ENCODE measurements around the gene ZNF467. TPM values are rescaled to one million over a fixed set of nuclear protein-coding genes. Genes with fewer than 3 reads are reported as not detected.

Gene ZNF467
- total RNA-seq, 1 experiment from 2014 or later, result 0.71 TPM

DNA sequence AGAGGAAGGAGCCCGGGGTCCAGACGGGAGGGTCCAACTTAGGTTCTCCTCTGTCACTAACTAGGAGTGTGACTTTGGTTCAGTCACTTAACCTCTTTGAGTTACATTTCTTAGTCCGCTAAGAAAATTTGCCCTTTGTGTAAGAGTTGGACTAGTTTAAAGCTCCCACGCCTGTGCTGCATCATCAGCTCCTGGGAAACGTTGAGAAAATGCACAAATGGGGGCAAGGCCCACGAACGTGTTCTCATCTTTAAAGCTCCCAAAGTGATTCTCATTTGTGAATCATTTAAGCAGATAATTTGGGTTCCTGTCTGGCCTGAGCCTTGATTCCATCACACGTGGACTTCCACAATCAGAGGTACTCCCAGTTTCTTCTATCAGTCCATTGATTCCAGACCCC is 6.3 kb downstream of the ZNF467 start:
- H3K9me3 ChIP-seq (ENCODE audit: low read length), result no peaks in the 10 kb centered on the region
- H4K20me1 ChIP-seq (ENCODE audit: insufficient read depth, low read depth, low read length), result no peaks in the 10 kb centered on the region
- no peaks in the 10 kb centered on the region for H3K36me3 ChIP-seq (ENCODE audit: insufficient read depth, low read length)
- no peaks in the 10 kb centered on the region for H3K79me2 ChIP-seq (ENCODE audit: low read length)
- H3K27me3 ChIP-seq (ENCODE audit: low read length), result no peaks in the 10 kb centered on the region
- peaks cover 7% of the 10 kb centered on the region for H3K4me1 ChIP-seq (ENCODE audit: low read length)
- H3K27ac ChIP-seq (ENCODE audit: low read length), result no peak overlapping the region
- H3K9ac ChIP-seq (ENCODE audit: low read length), result no peak overlapping the region
- DNase-seq, result no peak
- no peak overlapping the region for H2AFZ ChIP-seq (ENCODE audit: low read length)
- no peaks in the 10 kb centered on the region for H3K9me2 ChIP-seq (replicated peaks; ENCODE audit: insufficient read depth, low read length)
- H3K4me2 ChIP-seq (ENCODE audit: low read depth, low read length, poor library complexity, severe bottlenecking), result no peak overlapping the region
- H3K4me3 ChIP-seq (ENCODE audit: low read length), result no peak overlapping the region

DNA sequence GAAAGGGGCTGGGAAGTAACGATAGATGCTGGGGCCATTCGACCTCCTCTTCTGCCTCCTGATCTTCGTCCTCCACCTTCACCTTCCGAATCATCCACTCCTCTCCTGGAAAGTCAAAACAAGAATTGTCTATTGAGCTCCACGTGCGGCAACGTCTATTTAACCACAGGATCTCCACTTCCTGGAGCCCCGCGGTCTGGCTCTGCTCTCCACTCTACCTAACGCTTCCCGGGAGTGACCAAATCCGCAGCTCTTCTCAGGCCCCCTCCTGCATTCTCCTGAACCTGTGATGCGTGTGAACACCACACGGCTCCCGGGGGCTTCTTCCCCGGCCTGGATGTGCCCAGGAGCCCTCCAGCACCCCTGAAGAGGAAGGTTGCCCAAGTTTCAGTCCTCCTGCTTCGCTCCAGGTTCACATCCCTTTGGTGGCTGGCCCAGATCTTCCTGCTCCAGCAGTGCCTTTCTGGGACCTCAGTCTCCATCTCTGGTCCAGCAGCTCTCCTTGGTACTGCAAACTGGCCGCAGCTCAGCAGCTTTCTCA is 7.2 kb downstream of the ZNF467 start:
- H3K79me2 ChIP-seq (ENCODE audit: low read length), result no peaks in the 10 kb centered on the region
- no peaks in the 10 kb centered on the region for H3K9me3 ChIP-seq (ENCODE audit: low read length)
- no peak overlapping the region for H3K4me2 ChIP-seq (ENCODE audit: low read depth, low read length, poor library complexity, severe bottlenecking)
- DNase-seq, result no peak
- H2AFZ ChIP-seq (ENCODE audit: low read length), result no peak overlapping the region
- H4K20me1 ChIP-seq (ENCODE audit: insufficient read depth, low read depth, low read length), result no peaks in the 10 kb centered on the region
- H3K36me3 ChIP-seq (ENCODE audit: insufficient read depth, low read length), result no peaks in the 10 kb centered on the region
- no peak overlapping the region for H3K9ac ChIP-seq (ENCODE audit: low read length)
- no peak overlapping the region for H3K4me3 ChIP-seq (ENCODE audit: low read length)
- peaks cover 4% of the 10 kb centered on the region for H3K4me1 ChIP-seq (ENCODE audit: low read length)
- no peaks in the 10 kb centered on the region for H3K9me2 ChIP-seq (replicated peaks; ENCODE audit: insufficient read depth, low read length)
- no peaks in the 10 kb centered on the region for H3K27me3 ChIP-seq (ENCODE audit: low read length)
- no peak overlapping the region for H3K27ac ChIP-seq (ENCODE audit: low read length)

DNA sequence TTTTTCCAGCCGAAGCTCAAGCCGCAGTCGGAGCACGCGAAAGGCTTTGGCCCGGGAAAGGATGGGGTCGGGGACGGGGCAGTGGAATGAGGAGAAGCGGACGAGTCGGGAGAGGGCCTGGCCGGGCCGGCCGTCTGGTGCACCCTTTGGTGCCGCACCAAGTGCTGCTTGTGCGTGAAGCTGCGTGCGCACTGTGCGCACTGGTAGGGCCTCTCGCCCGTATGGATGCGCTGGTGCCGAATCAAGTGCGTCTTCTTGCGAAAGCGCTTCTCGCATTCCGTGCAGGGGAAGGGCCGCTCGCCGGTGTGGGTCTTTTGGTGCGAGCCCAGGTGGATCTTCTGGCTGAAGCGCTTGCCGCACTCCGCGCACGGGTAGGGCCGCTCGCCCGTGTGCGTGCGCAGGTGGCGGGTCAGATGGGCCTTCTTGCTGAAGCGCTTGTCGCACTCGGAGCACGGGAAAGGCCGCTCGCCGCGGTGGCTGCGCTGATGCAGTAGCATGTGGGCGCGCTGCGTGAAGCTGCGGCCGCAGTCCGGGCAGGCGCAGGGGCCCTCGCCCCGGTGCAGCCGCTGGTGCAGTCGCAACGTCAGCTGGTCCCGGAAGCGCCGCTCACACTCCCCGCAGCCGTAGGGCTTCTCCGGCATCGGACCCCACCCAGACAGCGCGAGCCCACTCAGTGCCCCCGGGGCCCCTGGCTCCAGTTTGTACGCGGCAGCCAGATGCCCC is 7.8 kb downstream of the ZNF467 start:
- H3K4me2 ChIP-seq (ENCODE audit: low read depth, low read length, poor library complexity, severe bottlenecking), result no peak overlapping the region
- no peak overlapping the region for H3K4me3 ChIP-seq (ENCODE audit: low read length)

DNA sequence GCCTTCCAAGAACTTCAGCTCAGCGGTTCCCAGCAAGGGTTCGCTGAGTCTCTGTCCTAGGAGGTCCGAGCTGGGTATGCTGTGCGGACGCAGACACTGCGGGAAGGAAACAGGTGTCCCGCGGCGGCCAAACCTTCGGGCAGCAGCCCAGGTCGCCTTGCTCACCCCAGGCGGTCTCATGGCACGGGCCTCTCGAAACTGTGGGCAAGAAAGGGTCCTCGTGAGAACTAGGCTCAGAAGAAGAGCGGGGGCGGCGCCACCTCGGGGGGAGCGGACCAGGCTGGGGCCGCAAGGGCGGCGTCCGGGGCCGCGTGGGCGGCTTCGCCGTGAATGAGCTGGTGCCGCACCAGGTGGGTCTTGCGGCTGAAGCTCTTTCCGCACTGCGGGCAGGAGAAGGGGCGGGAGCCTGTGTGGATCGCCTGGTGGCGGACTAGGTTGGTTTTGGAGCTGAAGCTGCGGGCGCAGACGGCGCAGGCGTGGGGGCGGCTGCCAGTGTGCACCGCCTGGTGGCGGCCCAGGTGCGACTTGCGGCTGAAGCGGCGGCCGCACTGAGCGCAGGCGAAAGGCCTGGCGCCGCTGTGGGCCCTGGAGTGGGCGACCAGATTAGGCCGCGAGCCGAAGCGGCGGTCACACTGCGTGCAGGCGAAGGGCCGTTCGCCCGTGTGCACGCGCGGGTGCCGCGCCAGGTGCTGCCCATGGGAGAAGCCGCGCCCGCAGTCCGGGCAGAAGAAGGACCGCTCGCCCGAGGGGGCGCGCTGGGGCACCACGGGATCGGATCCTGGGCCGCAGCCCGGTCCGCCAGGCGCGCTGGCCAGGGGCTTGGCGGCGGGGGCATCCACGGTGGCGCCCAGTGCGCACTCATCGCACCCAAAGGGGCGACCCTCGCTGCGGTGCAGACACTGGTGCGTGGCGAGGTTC is 8.6 kb downstream of the ZNF467 start:
- Histone ChIP-seq H3K4me2 (ENCODE audit: low read depth, low read length, poor library complexity, severe bottlenecking) (no peak overlapping the region), H2AFZ (ENCODE audit: low read length) (no peak overlapping the region), H3K9me3 (ENCODE audit: low read length) (no peaks in the 10 kb centered on the region), H3K4me1 (ENCODE audit: low read length) (no peaks in the 10 kb centered on the region), H3K9me2 (replicated peaks; ENCODE audit: insufficient read depth, low read length) (no peaks in the 10 kb centered on the region), H3K36me3 (ENCODE audit: insufficient read depth, low read length) (no peaks in the 10 kb centered on the region), H3K27ac (ENCODE audit: low read length) (no peak overlapping the region), H3K4me3 (ENCODE audit: low read length) (no peak overlapping the region), H3K27me3 (ENCODE audit: low read length) (no peaks in the 10 kb centered on the region), H3K79me2 (ENCODE audit: low read length) (no peaks in the 10 kb centered on the region), H4K20me1 (ENCODE audit: insufficient read depth, low read depth, low read length) (no peaks in the 10 kb centered on the region), H3K9ac (ENCODE audit: low read length) (no peak overlapping the region)
- DNase-seq, result no peak

More for the DNA sequence above, 7.8 kb downstream of the ZNF467 start:
- Histone ChIP-seq H3K27ac (ENCODE audit: low read length) (no peak overlapping the region), H3K27me3 (ENCODE audit: low read length) (no peaks in the 10 kb centered on the region), H3K9ac (ENCODE audit: low read length) (no peak overlapping the region), H2AFZ (ENCODE audit: low read length) (no peak overlapping the region), H4K20me1 (ENCODE audit: insufficient read depth, low read depth, low read length) (no peaks in the 10 kb centered on the region), H3K36me3 (ENCODE audit: insufficient read depth, low read length) (no peaks in the 10 kb centered on the region), H3K9me3 (ENCODE audit: low read length) (no peaks in the 10 kb centered on the region), H3K4me1 (ENCODE audit: low read length) (no peaks in the 10 kb centered on the region), H3K79me2 (ENCODE audit: low read length) (no peaks in the 10 kb centered on the region), H3K9me2 (replicated peaks; ENCODE audit: insufficient read depth, low read length) (no peaks in the 10 kb centered on the region)
- DNase-seq, result no peak

DNA sequence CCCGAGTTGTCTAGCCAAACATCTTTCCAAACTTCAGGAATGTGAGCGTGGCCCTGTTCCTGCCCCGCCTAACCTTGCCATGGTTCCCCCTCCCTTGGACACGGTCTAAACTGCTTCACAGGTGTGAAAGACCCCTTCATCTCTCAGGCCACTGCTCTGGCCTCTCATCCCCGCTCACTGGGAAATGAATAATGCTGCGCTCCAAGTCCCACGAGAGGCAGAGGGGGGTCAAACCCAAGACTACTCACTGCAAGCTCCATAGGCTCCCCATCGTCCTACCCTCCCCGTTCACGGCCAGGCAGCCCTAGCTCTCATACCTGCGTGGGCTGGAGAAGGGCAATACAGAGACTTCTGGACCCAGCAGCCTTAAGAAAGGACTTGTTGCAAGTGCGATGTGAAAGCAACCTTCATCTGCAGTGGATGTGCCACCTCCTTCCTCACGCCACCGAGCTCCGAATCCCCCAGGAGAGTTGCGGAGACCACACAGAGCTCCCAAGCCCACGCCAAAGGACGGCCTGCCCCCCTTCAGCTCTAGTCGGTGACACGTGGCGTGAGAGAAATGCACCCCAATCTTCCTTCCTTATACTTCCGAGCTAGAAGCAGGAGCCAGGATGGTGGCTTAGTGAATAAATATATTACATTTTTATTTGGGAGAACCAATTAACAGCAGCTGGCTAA is 9.7 kb downstream of the ZNF467 start:
- no peaks in the 10 kb centered on the region for H3K27me3 ChIP-seq (ENCODE audit: low read length)
- H3K4me3 ChIP-seq (ENCODE audit: low read length), result no peak overlapping the region
- no peaks in the 10 kb centered on the region for H3K36me3 ChIP-seq (ENCODE audit: insufficient read depth, low read length)
- H4K20me1 ChIP-seq (ENCODE audit: insufficient read depth, low read depth, low read length), result no peaks in the 10 kb centered on the region
- H3K79me2 ChIP-seq (ENCODE audit: low read length), result no peaks in the 10 kb centered on the region
- H2AFZ ChIP-seq (ENCODE audit: low read length), result no peak overlapping the region
- no peak for DNase-seq
- no peaks in the 10 kb centered on the region for H3K4me1 ChIP-seq (ENCODE audit: low read length)
- H3K9me2 ChIP-seq (replicated peaks; ENCODE audit: insufficient read depth, low read length), result no peaks in the 10 kb centered on the region
- no peaks in the 10 kb centered on the region for H3K9me3 ChIP-seq (ENCODE audit: low read length)
- no peak overlapping the region for H3K4me2 ChIP-seq (ENCODE audit: low read depth, low read length, poor library complexity, severe bottlenecking)
- no peak overlapping the region for H3K27ac ChIP-seq (ENCODE audit: low read length)
- H3K9ac ChIP-seq (ENCODE audit: low read length), result no peak overlapping the region

DNA sequence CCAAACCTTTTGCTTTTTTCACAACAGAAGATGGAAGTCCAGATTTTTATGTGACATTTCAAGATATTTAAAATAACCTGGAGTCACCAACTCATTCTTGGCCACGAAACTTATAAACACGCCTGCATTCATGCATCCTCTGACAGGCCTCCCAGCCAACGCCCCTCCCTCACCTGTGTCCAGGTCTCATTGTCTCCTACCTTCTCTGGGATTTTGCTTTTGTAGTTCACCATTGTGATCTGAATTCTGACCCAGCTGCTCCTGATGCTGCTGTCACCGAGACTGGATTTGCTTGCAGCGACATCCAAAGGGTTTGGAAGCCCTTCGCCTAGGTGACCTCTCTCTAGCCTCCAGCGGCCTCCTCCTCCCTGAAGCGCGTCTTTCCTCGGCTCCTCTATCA is 10.8 kb downstream of the ZNF467 start:
- H3K79me2 ChIP-seq (ENCODE audit: low read length), result no peaks in the 10 kb centered on the region

DNA sequence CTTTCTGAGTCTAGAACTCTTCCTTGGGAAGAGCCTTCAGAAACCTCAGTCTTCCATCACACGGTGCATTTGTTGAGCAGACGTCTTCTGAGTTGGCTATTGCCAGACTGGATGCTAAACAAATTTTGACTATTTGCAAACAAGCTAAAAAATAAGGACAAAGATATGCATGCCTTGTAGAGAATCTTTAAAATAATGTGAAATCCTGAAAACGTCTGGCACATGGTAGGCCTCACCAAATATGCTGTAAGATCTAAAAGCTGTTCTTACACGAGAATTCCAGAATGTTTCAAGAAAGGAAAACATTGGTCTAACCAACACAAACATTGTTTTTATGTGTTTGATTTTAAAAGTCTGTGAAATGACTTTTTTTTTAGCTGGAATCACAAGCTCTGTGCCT is 11.3 kb downstream of the ZNF467 start:
- Histone ChIP-seq H3K9me3 (ENCODE audit: low read length) (no peaks in the 10 kb centered on the region), H3K4me3 (ENCODE audit: low read length) (no peak overlapping the region), H3K4me1 (ENCODE audit: low read length) (no peaks in the 10 kb centered on the region), H3K27ac (ENCODE audit: low read length) (no peak overlapping the region), H3K36me3 (ENCODE audit: insufficient read depth, low read length) (no peaks in the 10 kb centered on the region), H3K9me2 (replicated peaks; ENCODE audit: insufficient read depth, low read length) (no peaks in the 10 kb centered on the region), H4K20me1 (ENCODE audit: insufficient read depth, low read depth, low read length) (no peaks in the 10 kb centered on the region), H3K4me2 (ENCODE audit: low read depth, low read length, poor library complexity, severe bottlenecking) (no peak overlapping the region), H3K79me2 (ENCODE audit: low read length) (no peaks in the 10 kb centered on the region), H3K27me3 (ENCODE audit: low read length) (no peaks in the 10 kb centered on the region), H3K9ac (ENCODE audit: low read length) (no peak overlapping the region), H2AFZ (ENCODE audit: low read length) (no peak overlapping the region)
- DNase-seq, result no peak

More for the DNA sequence above, 10.8 kb downstream of the ZNF467 start:
- Histone ChIP-seq H3K9me3 (ENCODE audit: low read length) (no peaks in the 10 kb centered on the region), H3K27me3 (ENCODE audit: low read length) (no peaks in the 10 kb centered on the region), H2AFZ (ENCODE audit: low read length) (no peak overlapping the region), H3K9ac (ENCODE audit: low read length) (no peak overlapping the region), H3K36me3 (ENCODE audit: insufficient read depth, low read length) (no peaks in the 10 kb centered on the region), H3K9me2 (replicated peaks; ENCODE audit: insufficient read depth, low read length) (no peaks in the 10 kb centered on the region), H3K4me3 (ENCODE audit: low read length) (no peak overlapping the region), H3K4me1 (ENCODE audit: low read length) (no peaks in the 10 kb centered on the region), H3K4me2 (ENCODE audit: low read depth, low read length, poor library complexity, severe bottlenecking) (no peak overlapping the region), H4K20me1 (ENCODE audit: insufficient read depth, low read depth, low read length) (no peaks in the 10 kb centered on the region), H3K27ac (ENCODE audit: low read length) (no peak overlapping the region)
- DNase-seq, result no peak

DNA sequence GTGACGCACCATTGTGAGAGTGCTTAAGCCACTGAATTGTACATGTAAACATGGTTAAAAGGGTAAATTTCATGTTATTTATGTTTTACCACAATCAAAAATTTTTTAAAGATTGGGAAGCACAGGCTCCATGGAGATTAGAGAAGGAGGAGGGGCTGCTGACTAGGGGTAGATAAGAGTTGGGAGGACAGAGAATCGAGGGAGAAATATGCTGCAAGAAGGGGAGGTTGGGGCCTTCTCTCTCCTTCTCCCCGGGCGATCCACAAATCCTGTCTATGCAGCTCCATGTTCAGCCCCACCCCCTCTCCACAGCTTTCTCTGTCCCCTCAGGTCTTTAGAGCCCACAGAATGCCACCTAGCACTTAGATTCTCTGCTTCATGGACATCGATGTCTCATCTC is 12.1 kb downstream of the ZNF467 start:
- no peak for DNase-seq
- Histone ChIP-seq H3K9ac (ENCODE audit: low read length) (no peak overlapping the region), H3K9me3 (ENCODE audit: low read length) (no peaks in the 10 kb centered on the region), H3K9me2 (replicated peaks; ENCODE audit: insufficient read depth, low read length) (no peaks in the 10 kb centered on the region), H3K4me3 (ENCODE audit: low read length) (no peak overlapping the region), H3K27me3 (ENCODE audit: low read length) (no peaks in the 10 kb centered on the region), H3K4me2 (ENCODE audit: low read depth, low read length, poor library complexity, severe bottlenecking) (no peak overlapping the region), H2AFZ (ENCODE audit: low read length) (no peak overlapping the region), H3K79me2 (ENCODE audit: low read length) (no peaks in the 10 kb centered on the region), H4K20me1 (ENCODE audit: insufficient read depth, low read depth, low read length) (no peaks in the 10 kb centered on the region), H3K36me3 (ENCODE audit: insufficient read depth, low read length) (no peaks in the 10 kb centered on the region), H3K4me1 (ENCODE audit: low read length) (no peaks in the 10 kb centered on the region), H3K27ac (ENCODE audit: low read length) (no peak overlapping the region)
